Smooth muscle cell (in vitro differentiated cells): ENCODE measurements around the gene PAEP. TPM values are rescaled to one million over a fixed set of nuclear protein-coding genes. Genes with fewer than 3 reads are reported as not detected.

Source experiments
- DNase-seq: peaks from one replicate; lab custom pipeline; 2025; ENCODE audit not compliant: unreplicated experiment; lab: John Stamatoyannopoulos, UW
- H2AFZ ChIP-seq: fragments of 200-600 bp; sonication (generic); 2 replicates; pipeline ENCODE4 v1.6.0; 2016; ENCODE audit warnings: antibody characterized with exemption, low read depth, mild to moderate bottlenecking
- H3F3A ChIP-seq: fragments of 200-600 bp; sonication (generic); 2 replicates; pipeline ENCODE4 v1.6.0; 2017; ENCODE audit warnings: antibody characterized with exemption, low read depth
- H3K27ac ChIP-seq: fragments of 200-600 bp; sonication (generic); 2 replicates; pipeline ENCODE4 v1.5.1; 2016; ENCODE audit warnings: low read depth, mild to moderate bottlenecking
- H3K27me3 ChIP-seq: fragments of 200-600 bp; sonication (generic); 2 replicates; pipeline ENCODE4 v1.6.1; 2016; ENCODE audit warnings: low read depth, mild to moderate bottlenecking
- H3K36me3 ChIP-seq: fragments of 200-600 bp; sonication (generic); 2 replicates; pipeline ENCODE4 v1.5.1; 2016; ENCODE audit warnings: low read depth
- H3K4me1 ChIP-seq: fragments of 200-600 bp; sonication (generic); 2 replicates; pipeline ENCODE4 v1.5.1; 2016; ENCODE audit warnings: low read depth
- H3K4me2 ChIP-seq: fragments of 200-600 bp; sonication (generic); 2 replicates; pipeline ENCODE4 v1.6.0; 2016; ENCODE audit warnings: mild to moderate bottlenecking
- H3K4me3 ChIP-seq: fragments of 200-600 bp; sonication (generic); 2 replicates; pipeline ENCODE4 v1.5.1; 2016; ENCODE audit warnings: mild to moderate bottlenecking
- H3K79me2 ChIP-seq: fragments of 200-600 bp; sonication (generic); 2 replicates; pipeline ENCODE4 v1.6.0; 2016; ENCODE audit warnings: low read depth, mild to moderate bottlenecking
- H3K9ac ChIP-seq: fragments of 200-600 bp; sonication (generic); 2 replicates; pipeline ENCODE4 v1.6.0; 2016; ENCODE audit warnings: low read depth
- H3K9me3 ChIP-seq: fragments of 200-600 bp; sonication (generic); replicated peaks from 2 replicates; pipeline ENCODE4 v1.5.1; 2016; ENCODE audit warnings: low read depth
- H4K20me1 ChIP-seq: fragments of 200-600 bp; sonication (generic); 2 replicates; pipeline ENCODE4 v1.6.0; 2016; ENCODE audit warnings: low read depth
- WGBS: methylation state at CpG from one replicate; pipeline ENCODE4 v1.1.7; 2016; ENCODE audit warnings: low lambda C conversion rate; 5-methylcytosine and 5-hydroxymethylcytosine counted together
- polyA plus RNA-seq: library from polyadenylated mRNA; unstranded; fragments of >200 nt; fragmentation: Nextera tagmentation; extraction: Ambion mirVana; gene quantifications from 2 replicates; pipeline ENCODE4 v1.2.1, GENCODE V29; 2016
- total RNA-seq: library from RNA; depleted of rRNA; stranded (reverse); fragments of >200 nt; gene quantifications from 2 replicates; pipeline ENCODE4 v1.2.3, GENCODE V29; 2014
- TF ChIP-seq, protein P1 (sequence below): fragments of 200-600 bp; sonication (generic); IDR thresholded peaks from 2 replicates; pipeline ENCODE4 v1.5.1; 2017; ENCODE audit warnings: borderline replicate concordance, mild to moderate bottlenecking, antibody characterized with exemption; ENCODE audit not compliant: insufficient read depth, poor library complexity, severe bottlenecking

Gene PAEP
- total and polyA plus RNA-seq, 2 experiments from 2014 or later: 6.3 TPM; not detected in 1

DNA sequence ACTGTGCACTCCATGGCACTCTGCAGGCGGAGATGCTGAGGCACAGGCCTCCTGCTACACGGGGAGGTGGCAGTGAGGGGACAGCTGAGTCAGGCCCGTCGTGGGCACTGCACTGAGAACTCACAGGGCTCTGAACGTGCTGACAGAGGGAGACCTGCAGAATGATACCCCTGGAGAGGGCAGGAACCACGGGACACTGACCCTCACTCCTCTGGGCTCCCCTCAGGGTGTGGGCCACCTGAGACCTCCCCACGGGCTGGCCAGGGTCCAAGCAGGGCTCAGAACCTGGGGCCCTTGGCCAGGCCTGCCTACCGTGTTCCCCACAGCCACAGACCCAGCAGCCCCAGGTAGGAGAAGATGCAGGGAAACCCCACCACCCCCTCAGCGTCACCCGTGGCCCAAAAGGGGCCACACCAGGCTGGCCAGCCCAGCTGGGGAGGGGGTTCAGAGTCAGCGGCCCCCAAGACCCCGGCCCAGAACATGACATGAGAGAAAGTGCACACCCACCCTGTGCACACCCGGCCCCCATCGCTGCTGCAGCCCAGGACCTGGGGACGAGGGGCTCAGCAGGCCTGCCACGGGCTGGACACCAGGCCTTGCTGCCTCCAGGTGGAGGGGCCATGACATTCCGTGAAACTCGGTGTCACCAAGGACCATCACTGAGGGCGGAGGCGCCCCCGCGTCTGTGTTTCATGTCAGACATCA lies 46.9 kb downstream of the PAEP start:
- no peaks in the 10 kb centered on the region for H3K79me2 ChIP-seq
- H3K9ac ChIP-seq: no peak overlapping the region
- no peaks in the 10 kb centered on the region for H4K20me1 ChIP-seq
- WGBS: 95% methylated on average over 20 of the region's 22 CpGs
- H3K4me3 ChIP-seq: no peak overlapping the region
- H3K9me3 ChIP-seq: no peaks in the 10 kb centered on the region
- H3K27ac ChIP-seq: no peak overlapping the region
- no peak overlapping the region for H3K4me2 ChIP-seq
- no peaks in the 10 kb centered on the region for H3F3A ChIP-seq
- TF ChIP-seq, protein P1, sequence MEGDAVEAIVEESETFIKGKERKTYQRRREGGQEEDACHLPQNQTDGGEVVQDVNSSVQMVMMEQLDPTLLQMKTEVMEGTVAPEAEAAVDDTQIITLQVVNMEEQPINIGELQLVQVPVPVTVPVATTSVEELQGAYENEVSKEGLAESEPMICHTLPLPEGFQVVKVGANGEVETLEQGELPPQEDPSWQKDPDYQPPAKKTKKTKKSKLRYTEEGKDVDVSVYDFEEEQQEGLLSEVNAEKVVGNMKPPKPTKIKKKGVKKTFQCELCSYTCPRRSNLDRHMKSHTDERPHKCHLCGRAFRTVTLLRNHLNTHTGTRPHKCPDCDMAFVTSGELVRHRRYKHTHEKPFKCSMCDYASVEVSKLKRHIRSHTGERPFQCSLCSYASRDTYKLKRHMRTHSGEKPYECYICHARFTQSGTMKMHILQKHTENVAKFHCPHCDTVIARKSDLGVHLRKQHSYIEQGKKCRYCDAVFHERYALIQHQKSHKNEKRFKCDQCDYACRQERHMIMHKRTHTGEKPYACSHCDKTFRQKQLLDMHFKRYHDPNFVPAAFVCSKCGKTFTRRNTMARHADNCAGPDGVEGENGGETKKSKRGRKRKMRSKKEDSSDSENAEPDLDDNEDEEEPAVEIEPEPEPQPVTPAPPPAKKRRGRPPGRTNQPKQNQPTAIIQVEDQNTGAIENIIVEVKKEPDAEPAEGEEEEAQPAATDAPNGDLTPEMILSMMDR: no peak
- DNase-seq: no peak
- H2AFZ ChIP-seq: no peak overlapping the region
- no peaks in the 10 kb centered on the region for H3K27me3 ChIP-seq
- H3K36me3 ChIP-seq: no peaks in the 10 kb centered on the region
- no peaks in the 10 kb centered on the region for H3K4me1 ChIP-seq

DNA sequence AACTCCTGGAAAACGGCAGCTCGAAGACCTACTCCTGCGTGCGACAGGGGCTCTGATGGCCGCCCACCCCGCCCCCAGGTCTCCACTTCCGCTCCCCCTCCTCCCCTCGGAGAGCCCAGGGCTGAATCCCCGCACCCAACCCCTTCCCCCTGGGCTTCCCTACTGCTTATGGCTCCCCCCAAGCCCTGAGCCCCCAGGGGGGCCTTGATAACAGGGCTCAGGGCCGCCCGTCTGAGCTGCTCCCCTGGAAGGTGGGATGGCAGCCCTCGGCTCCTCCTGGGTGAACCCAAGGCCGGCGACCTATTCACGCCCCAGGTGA lies 47.4 kb downstream of the PAEP start:
- TF ChIP-seq, protein P1: no peak
- no peaks in the 10 kb centered on the region for H4K20me1 ChIP-seq
- WGBS: 92% methylated on average over 8 of the region's 15 CpGs
- H3K9ac ChIP-seq: no peak overlapping the region
- H3K36me3 ChIP-seq: no peaks in the 10 kb centered on the region
- H3K27ac ChIP-seq: no peak overlapping the region
- no peaks in the 10 kb centered on the region for H3K4me1 ChIP-seq
- DNase-seq: no peak
- no peaks in the 10 kb centered on the region for H3K27me3 ChIP-seq
- no peak overlapping the region for H2AFZ ChIP-seq
- H3F3A ChIP-seq: no peaks in the 10 kb centered on the region
- H3K79me2 ChIP-seq: no peaks in the 10 kb centered on the region
- H3K9me3 ChIP-seq: no peaks in the 10 kb centered on the region
- no peak overlapping the region for H3K4me2 ChIP-seq
- no peak overlapping the region for H3K4me3 ChIP-seq

DNA sequence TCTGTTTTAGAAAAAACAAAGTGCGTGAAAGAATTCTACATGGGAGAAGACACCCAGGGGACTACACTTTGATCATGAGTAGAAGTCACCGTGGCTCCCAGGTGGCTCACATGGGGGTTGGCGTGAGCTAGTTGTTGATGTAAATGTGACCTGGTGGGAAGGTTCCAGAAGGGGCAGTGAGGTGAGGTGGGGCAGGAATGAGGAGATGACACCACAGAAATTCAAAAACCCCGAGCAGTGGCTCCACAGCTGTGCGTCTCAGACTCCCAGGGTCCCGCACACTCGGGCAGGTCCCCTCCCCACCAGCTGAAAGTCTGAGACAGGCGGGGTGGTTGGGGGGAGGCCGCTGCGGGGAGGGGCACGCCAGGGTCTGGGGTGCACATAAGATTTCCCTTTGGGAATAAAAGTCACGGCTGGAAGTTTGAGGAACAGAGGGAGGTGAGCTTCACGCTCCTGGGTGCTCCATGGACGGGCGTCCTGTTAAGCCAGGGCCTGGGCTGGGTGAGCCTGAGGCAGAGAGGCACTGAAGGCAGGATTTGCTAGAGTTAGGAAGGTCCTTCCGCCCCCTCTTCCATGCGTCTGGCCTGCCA lies 47.9 kb downstream of the PAEP start:
- TF ChIP-seq, protein P1: no peak
- no peaks in the 10 kb centered on the region for H3K79me2 ChIP-seq
- no peaks in the 10 kb centered on the region for H3K36me3 ChIP-seq
- no peak overlapping the region for H3K4me3 ChIP-seq
- H3K9me3 ChIP-seq: no peaks in the 10 kb centered on the region
- H3K4me1 ChIP-seq: no peaks in the 10 kb centered on the region
- no peak overlapping the region for H2AFZ ChIP-seq
- no peak overlapping the region for H3K27ac ChIP-seq
- no peak overlapping the region for H3K9ac ChIP-seq
- H3F3A ChIP-seq: no peaks in the 10 kb centered on the region
- no peaks in the 10 kb centered on the region for H3K27me3 ChIP-seq
- no peak for DNase-seq
- no peak overlapping the region for H3K4me2 ChIP-seq
- no peaks in the 10 kb centered on the region for H4K20me1 ChIP-seq
- WGBS: 93% methylated on average over 17 of the region's 17 CpGs
